Thymus (tissue), 11 donors: ENCODE results near the gene CACNG5. TPM values are rescaled to one million over a fixed set of nuclear protein-coding genes. Genes with fewer than 3 reads are reported as not detected.

ENCODE experiments used
- DNase-seq, 9 donors: peaks; one replicate each; pipeline ENCODE4 v3.0.0-alpha.2; 2013; ENCODE audit warnings: low spot score in 9 of 9, low read depth in 6 of 9, missing footprints in 1 of 9
- H3K27ac ChIP-seq, 2 donors: one replicate each; pipeline ENCODE4 v1.5.1; 2013; ENCODE audit warnings: control low read depth in 1 of 2, low read depth in 1 of 2, low read length in 1 of 2, mild to moderate bottlenecking in 1 of 2, moderate library complexity in 1 of 2
- H3K27me3 ChIP-seq, 2 donors: one replicate each; pipeline ENCODE4 v1.5.1; 2013; ENCODE audit warnings: low read length in 1 of 2; ENCODE audit not compliant: control insufficient read depth in 2 of 2, insufficient read depth in 1 of 2
- H3K36me3 ChIP-seq, 2 donors: one replicate each; pipeline ENCODE4 v1.5.1; 2013; ENCODE audit warnings: low read length in 1 of 2, mild to moderate bottlenecking in 1 of 2, moderate library complexity in 1 of 2; ENCODE audit not compliant: control insufficient read depth in 2 of 2, insufficient read depth in 2 of 2
- H3K4me1 ChIP-seq, 2 donors: one replicate each; pipeline ENCODE4 v1.5.1; 2013; ENCODE audit warnings: low read length in 2 of 2; ENCODE audit not compliant: control insufficient read depth in 2 of 2, insufficient read depth in 2 of 2
- H3K4me3 ChIP-seq, 2 donors: one replicate each; pipeline ENCODE4 v1.5.1; 2013; ENCODE audit warnings: low read length in 2 of 2, control low read depth in 1 of 2, mild to moderate bottlenecking in 1 of 2
- H3K9me3 ChIP-seq, 2 donors: one replicate each; pipeline ENCODE4 v1.5.1; 2013; ENCODE audit warnings: low read length in 1 of 2, mild to moderate bottlenecking in 1 of 2; ENCODE audit not compliant: control insufficient read depth in 2 of 2, insufficient read depth in 1 of 2
- WGBS: extraction: QIAGEN DNeasy Blood & Tissue Kit; methylation state at CpG from one replicate; pipeline ENCODE4 v1.1.7; 2013; 5-methylcytosine and 5-hydroxymethylcytosine counted together
- polyA plus RNA-seq: library from polyadenylated mRNA; stranded (reverse); fragments of 200-250 nt; gene quantifications from one replicate; pipeline ENCODE4 v1.2.3, GENCODE V29; 2013
- total RNA-seq: library from RNA; stranded (reverse); fragments of 120-200 nt; gene quantifications from one replicate; pipeline ENCODE4 v1.2.4, GENCODE V29; 2013
- donor health status: healthy.

Gene CACNG5
- total and polyA plus RNA-seq, 2 donors: 0.05 TPM

DNA sequence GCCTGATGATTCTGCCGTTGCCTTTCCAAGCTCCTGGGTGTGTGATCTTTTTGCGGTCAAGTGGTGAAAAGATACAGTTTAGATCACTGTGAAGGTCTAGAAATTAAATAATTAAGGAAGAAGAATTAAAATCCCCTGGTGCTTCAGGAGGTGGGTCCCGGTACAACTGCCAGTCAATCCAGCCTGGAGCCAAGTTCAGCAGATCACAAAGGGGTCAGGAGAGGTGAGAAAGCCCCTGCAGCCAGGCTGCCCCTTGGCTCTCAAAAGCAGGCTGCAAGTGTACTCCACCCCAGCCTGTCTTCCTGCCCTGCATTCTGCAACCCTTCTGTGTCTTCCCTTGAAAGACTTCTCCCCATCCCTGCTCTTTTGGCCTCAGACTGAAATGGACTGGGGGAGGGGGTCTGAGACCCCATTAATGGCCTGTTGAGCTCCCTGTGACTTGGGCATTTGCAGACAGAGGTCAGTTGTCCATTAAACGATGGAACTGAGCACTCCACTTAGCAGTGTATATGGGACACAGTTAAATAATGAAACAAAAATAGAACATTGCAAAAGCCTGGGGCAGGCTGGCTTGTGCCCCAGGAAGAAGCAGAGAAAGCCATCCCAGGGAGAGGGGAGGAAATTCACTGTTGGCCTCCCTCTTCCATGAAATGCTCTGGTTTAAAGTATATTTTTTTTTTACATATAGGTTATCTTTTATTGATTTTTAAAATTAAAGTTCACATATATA, 15.1 kb downstream of the CACNG5 start:
- H3K4me1 ChIP-seq: no peaks in the 10 kb centered on the region
- peaks cover 0 to 4% of the 10 kb centered on the region in 2 donors for H3K9me3 ChIP-seq
- H3K36me3 ChIP-seq: no peaks in the 10 kb centered on the region
- 94% methylated on average over 4 of the region's 4 CpGs for WGBS
- no peak overlapping the region for H3K4me3 ChIP-seq
- DNase-seq: no peak
- no peak overlapping the region for H3K27ac ChIP-seq
- H3K27me3 ChIP-seq: peaks cover 0 to 6% of the 10 kb centered on the region in 2 donors

- Histone ChIP-seq H3K4me3 (no peak overlapping the region), H3K9me3 (peaks cover 0 to 8% of the 10 kb centered on the region in 2 donors), H3K4me1 (no peaks in the 10 kb centered on the region), H3K27me3 (peaks cover 0 to 6% of the 10 kb centered on the region in 2 donors), H3K36me3 (no peaks in the 10 kb centered on the region), H3K27ac (no peak overlapping the region)
- DNase-seq: peak in 1 of 9 donors; percentile 10
- 79% methylated on average over 3 of the region's 3 CpGs for WGBS
Measured at GRCh38 chr17:66850692-66851091, 15.8 kb downstream of the CACNG5 start.

GRCh38 chr17:66855204-66855603, 20.3 kb downstream of the CACNG5 start:
- WGBS: 76% methylated on average over 10 of the region's 10 CpGs
- no peak for DNase-seq
- Histone ChIP-seq H3K36me3 (no peaks in the 10 kb centered on the region), H3K27ac (no peak overlapping the region), H3K4me3 (no peak overlapping the region), H3K9me3 (peaks cover 0 to 5% of the 10 kb centered on the region in 2 donors), H3K27me3 (no peaks in the 10 kb centered on the region), H3K4me1 (no peaks in the 10 kb centered on the region)

DNA sequence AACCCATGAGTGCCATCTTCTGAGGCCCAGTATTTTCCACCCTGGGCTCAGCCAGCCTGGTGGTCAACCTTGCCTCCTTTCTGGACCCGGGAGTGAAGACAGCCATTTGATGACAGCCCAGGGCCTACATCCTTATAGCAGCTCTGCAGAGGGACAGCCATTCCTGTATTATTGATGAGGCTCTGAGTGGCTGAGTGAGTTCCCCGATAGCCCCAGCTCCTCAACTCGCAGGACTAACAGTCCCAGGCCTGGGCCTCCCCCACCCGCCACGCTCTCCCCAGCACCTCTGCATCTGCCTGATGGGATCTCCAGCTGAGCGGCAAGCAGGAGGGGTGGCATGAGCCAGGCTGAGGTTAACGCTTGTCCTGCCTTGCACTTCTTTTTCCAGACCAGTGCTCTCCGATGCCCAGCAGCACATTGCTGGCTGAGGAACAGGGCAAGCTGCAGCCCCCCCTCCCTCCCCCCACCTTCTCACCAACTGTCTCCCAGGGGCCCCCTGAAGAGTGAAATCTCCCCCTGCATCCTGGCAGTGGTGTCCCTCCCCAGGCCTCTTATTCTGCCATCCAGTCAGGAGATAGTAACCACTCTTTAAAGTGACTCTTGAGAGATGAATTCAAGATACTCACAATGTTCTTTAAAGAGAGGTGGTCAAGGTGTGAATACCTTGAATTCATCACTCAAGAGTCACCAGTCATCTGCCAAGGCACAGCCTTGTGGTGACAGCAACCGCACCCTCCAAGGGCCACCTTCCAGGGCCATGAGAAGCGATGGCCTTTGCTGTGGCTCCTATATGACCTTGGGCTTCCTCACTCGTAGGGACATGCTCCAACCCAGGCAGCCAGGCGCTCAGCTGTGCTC, 23.5 kb downstream of the CACNG5 start:
- Histone ChIP-seq H3K36me3 (no peaks in the 10 kb centered on the region), H3K9me3 (peaks cover 0 to 5% of the 10 kb centered on the region in 2 donors), H3K4me3 (no peak overlapping the region), H3K27me3 (peaks cover 0 to 3% of the 10 kb centered on the region in 2 donors), H3K4me1 (no peaks in the 10 kb centered on the region), H3K27ac (no peak overlapping the region)
- DNase-seq: no peak
- WGBS: 85% methylated on average over 12 of the region's 12 CpGs

- 83% methylated on average over 8 of the region's 8 CpGs for WGBS
- peaks cover 0 to 3% of the 10 kb centered on the region in 2 donors for H3K27me3 ChIP-seq
- no peak overlapping the region for H3K4me3 ChIP-seq
- no peaks in the 10 kb centered on the region for H3K4me1 ChIP-seq
- no peak overlapping the region for H3K27ac ChIP-seq
- H3K36me3 ChIP-seq: no peaks in the 10 kb centered on the region
- no peak for DNase-seq
- peaks cover 0 to 5% of the 10 kb centered on the region in 2 donors for H3K9me3 ChIP-seq
Measured at GRCh38 chr17:66859353-66859752, 24.4 kb downstream of the CACNG5 start.

- Histone ChIP-seq H3K4me1 (no peaks in the 10 kb centered on the region), H3K27me3 (peaks cover 0 to 3% of the 10 kb centered on the region in 2 donors), H3K9me3 (peaks cover 0 to 2% of the 10 kb centered on the region in 2 donors), H3K27ac (no peak overlapping the region), H3K36me3 (no peaks in the 10 kb centered on the region), H3K4me3 (no peak overlapping the region)
- peak in 1 of 9 donors; percentile 1 for DNase-seq
- WGBS: 80% methylated on average over 3 of the region's 3 CpGs
Measured at GRCh38 chr17:66860204-66860603, 25.3 kb downstream of the CACNG5 start.

GRCh38 chr17:66863820-66864219, 28.9 kb downstream of the CACNG5 start:
- H3K4me1 ChIP-seq: no peaks in the 10 kb centered on the region
- H3K27ac ChIP-seq: no peak overlapping the region
- no peaks in the 10 kb centered on the region for H3K9me3 ChIP-seq
- peaks cover 0 to 3% of the 10 kb centered on the region in 2 donors for H3K27me3 ChIP-seq
- WGBS: 99% methylated on average over 2 of the region's 2 CpGs
- DNase-seq: no peak
- no peaks in the 10 kb centered on the region for H3K36me3 ChIP-seq
- H3K4me3 ChIP-seq: no peak overlapping the region

DNA sequence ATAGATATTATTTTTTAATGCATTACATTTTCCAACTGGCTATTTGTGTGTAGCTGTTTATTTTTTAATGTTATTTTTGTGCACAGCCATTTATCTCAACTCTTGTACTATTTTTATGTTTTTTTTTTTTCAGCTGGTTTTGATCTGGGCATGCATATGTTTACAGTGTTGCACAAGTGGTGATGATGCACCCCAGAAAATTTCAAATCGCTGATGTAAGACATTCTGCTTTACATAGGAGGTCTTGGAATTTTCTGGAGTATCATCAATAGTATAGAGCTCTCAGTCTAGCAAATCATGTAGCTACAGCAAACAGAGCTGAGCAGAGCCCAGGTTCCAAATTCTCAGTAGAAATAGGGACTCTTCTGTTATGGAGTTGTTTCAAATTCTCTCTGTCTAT, 30.2 kb downstream of the CACNG5 start:
- Histone ChIP-seq H3K36me3 (no peaks in the 10 kb centered on the region), H3K9me3 (no peaks in the 10 kb centered on the region), H3K27ac (no peak overlapping the region), H3K27me3 (peaks cover 0 to 3% of the 10 kb centered on the region in 2 donors), H3K4me1 (no peaks in the 10 kb centered on the region), H3K4me3 (no peak overlapping the region)
- WGBS: 93% methylated on average over 1 of the region's 1 CpG
- DNase-seq: no peak

DNA sequence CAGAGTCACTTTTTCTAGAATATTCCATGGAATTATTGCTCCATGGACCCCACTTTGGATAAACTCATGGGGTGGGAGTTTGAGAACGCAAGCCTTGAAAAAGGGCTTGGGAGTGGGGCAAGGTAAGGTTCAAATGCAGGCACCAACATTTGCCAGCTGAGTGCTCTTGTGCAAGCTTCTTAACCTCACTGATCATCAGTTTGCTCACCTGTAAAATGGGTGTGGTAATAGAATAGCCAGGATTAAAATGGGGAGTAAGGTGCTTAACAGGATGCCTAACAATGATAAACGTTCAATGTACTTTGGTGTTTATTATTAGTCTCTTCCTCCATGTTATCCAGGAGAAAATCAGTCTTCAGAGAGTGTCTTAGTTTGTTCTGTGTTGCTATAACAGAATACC, 39.0 kb downstream of the CACNG5 start:
- Histone ChIP-seq H3K27me3 (no peaks in the 10 kb centered on the region), H3K27ac (no peak overlapping the region)
- 66% methylated on average over 2 of the region's 2 CpGs for WGBS

More for the DNA sequence above, 39.0 kb downstream of the CACNG5 start:
- H3K9me3 ChIP-seq: peaks cover 0 to 10% of the 10 kb centered on the region in 2 donors
- DNase-seq: no peak
- no peaks in the 10 kb centered on the region for H3K36me3 ChIP-seq
- H3K4me3 ChIP-seq: no peak overlapping the region
- no peaks in the 10 kb centered on the region for H3K4me1 ChIP-seq
